Stimulated activated CD4-positive, alpha-beta T cell treated with anti-CD3 and anti-CD28 coated beads, Interleukin-12 subunit alpha, Interleukin-12 subunit beta, amount 100 ng/mL, for 24 hours (primary cell): ENCODE data around the gene RPP30.
"Not testable (repeated sequence)": the region's sequence is repeated elsewhere in the genome, so short reads cannot be mapped to it uniquely, and the experiment has no call there.

ENCODE experiments used
- DNase-seq, 2 experiments: peaks; one replicate each; pipeline ENCODE4 v3.0.0-alpha.2; 2020; ENCODE audit warnings: low read depth in 2 of 2

RPP30 gene

DNA sequence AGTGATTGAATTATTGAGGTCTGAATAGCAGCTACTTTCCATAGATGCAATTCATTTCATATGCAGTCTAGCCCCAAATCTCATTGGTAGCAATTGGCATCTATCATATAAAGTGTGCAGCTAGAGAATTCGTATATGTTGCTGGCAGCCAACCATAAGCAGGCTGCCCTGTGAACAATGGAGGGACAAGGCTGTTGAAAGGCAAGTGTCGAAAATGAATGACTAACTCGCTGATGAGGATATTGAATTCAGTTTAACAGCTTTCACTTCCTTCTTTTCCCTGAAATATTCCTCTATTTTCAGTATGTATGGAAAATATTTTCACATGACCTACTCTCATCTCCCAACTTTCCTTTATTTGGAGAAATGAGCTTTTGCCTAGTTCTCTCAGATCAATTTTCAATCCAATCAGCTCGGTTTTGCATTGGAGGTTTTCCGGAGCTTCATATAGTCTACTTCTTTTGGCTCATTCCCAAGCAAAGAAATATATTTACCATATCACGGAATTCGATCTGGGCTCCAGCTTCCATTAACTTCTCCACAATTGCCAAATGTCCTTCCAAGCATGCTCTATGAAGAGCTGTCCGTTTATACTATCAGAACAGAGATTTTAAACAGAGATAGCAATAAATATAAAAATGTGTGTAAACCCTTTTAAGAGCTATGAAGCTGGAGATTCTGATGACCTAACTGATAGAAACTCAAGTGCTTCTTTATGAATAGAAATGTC lies 45.6 kb downstream of the RPP30 start:
- DNase-seq: no peak

GRCh38 chr10:90917968-90918318 lies 46.2 kb downstream of the RPP30 start:
- no peak for DNase-seq

DNA sequence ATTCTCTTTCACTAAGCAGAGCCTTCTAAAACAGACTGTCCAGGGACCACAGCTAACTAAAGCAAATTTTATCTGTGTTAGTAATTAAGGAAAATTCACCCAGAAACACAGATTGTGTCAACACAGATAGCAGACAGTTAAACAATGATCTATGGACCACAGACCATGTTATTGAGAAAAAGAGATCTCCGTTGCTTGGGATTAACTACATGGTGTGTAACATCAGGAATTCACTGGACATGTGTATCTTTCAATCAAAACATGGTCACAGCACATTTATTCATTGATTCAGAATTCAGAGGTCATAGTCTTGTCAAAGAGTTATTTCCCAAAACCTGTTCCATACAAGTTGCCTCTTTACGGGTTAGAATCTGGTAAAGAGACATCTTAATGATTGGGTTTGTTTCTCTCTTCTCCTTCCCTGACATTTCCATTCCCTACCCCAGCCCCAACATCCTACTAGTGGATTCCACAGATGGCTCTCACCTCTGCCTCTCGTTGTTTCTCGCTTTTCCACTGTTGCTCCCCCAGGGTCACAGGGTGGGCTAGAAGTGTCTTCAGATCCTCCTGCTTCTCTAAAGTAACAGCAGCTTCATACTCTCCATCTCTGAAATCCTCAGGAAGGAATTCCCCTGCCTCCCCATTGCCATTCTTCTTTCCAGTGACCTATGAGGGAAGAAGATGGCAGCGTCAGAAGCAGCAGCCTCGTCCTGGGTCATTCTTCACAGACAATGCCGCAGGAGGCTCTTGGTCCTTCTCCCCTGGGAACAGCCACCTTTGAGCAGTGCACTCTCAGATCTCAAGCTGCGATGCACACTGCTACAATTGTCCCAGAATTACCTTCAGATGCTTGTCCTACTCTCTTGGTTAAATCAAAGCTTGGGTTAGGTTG lies 48.2 kb downstream of the RPP30 start:
- no peak for DNase-seq

GRCh38 chr10:90920986-90921666 lies 49.4 kb downstream of the RPP30 start, which contains the start of gene ANKRD1:
TSS of gene ANKRD1 (minus strand) at chr10:90921087. CDS start at chr10:90921027, 60 bp downstream.
- DNase-seq: no peak

- no peak for DNase-seq
Measured at GRCh38 chr10:90921906-90922305, 50.1 kb downstream of the RPP30 start.

DNA sequence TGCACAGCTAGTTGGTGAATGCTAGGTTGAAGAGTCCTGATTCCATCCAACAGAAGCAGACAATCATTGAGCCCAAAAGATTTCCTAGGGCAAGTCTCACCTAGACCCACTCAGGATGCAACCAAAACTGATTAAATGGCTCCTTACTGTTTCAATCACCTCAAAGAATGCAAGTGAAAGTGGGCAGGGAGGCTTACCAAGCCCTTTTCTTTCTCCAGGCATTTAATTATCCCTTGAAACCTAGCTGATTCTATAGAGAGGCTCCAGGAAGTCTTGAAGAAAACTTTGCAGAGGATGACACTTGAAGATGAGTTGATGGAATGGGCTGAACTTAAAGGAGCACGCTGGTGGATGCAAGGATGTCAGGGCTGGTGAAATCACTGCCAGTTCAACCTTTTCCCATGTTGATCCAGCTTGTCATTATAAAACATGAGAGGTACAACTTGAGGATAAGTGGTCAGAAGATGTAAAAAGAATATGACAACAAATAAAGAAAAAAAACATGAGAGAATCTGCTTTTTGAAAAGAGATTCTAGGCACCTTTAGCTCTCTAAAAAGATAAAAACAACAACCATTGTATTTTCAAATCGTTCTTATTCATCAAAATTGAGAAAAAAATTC lies 51.4 kb downstream of the RPP30 start:
- no peak for DNase-seq

DNA sequence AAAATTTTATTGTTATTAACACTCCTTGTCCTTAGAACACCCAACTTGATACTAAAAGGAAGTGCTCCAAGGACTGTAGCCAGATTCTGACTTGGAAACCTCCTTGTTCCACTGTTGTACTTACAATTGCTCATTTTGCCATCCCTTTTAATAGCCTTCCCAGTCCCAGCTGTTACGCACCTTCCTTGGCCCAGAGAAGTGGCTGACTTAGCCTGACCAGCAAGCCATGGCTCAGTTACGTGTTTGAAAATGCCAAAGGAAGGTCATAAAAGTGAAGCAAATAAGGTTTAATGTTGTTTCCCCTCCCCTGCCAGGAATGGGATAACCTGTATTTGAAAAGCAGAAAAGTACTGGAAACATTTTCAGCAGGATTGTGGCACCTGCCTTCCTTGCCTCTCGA lies 52.8 kb downstream of the RPP30 start:
- no peak for DNase-seq

DNA sequence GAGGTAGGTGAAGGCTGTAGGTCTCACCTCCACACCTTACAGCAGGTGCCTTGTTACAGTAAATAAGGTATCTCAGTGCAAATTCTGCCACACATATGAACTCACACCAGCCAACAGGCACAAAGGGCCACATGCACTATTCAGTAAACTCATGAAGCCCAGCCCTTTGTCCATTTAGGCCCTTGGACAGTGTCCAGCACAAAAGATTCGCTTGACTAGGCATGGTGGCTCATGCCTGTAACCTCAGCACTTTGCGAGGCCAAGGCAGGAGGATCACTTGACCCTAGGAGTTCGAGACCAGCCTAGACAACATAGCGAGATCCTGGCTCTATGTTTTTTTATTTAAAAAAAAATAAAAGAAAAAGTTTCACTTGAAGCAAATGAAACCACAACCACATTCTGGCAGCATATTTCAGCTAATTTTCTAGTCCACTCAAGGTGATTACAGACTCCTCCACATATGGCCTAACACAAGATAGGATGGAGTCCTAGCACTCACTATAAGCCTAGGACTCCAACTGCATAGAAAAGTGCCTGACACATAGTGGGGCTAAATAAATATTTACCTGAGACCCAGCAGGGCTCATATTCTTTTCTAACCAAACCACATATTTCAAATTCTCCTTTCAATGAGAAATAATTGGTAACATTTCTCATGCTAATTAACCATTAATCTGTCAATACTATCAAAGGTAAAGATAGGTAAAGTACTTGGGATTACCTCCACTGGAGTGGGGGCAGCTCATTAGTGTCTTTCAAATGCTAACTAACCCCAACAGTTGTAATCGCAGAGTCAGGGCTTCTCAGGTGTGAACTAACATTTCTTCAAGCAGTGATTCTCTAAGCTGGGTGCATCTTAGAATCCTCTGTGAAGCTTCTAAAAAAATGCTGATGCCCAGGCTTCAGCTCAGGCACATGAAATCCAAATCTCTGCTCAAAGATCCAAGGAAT lies 53.6 kb downstream of the RPP30 start:
- no peak for DNase-seq

DNA sequence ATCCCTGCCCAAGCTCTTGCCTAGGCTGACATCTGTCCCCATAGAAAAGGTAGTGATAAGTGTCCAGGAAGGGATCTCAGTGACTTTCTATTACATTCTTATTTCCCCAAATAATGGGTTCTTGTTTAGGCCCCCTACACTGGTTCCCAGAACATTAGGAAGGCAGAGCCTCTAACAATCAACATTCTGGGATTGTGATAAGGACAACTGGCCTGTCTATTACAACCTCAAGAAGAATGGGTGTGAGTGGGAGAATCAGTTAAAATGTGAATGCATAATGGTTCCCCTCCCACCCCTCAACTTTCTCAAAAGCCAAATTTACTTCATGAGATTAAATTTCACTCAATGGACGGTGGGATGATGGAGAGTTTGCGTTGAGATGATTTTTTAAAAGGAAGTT lies 55.5 kb downstream of the RPP30 start:
- no peak for DNase-seq

GRCh38 chr10:90929179-90929578 lies 57.4 kb downstream of the RPP30 start:
- no peak for DNase-seq

GRCh38 chr10:90930070-90930837 lies 58.5 kb downstream of the RPP30 start:
- DNase-seq: no peak

DNA sequence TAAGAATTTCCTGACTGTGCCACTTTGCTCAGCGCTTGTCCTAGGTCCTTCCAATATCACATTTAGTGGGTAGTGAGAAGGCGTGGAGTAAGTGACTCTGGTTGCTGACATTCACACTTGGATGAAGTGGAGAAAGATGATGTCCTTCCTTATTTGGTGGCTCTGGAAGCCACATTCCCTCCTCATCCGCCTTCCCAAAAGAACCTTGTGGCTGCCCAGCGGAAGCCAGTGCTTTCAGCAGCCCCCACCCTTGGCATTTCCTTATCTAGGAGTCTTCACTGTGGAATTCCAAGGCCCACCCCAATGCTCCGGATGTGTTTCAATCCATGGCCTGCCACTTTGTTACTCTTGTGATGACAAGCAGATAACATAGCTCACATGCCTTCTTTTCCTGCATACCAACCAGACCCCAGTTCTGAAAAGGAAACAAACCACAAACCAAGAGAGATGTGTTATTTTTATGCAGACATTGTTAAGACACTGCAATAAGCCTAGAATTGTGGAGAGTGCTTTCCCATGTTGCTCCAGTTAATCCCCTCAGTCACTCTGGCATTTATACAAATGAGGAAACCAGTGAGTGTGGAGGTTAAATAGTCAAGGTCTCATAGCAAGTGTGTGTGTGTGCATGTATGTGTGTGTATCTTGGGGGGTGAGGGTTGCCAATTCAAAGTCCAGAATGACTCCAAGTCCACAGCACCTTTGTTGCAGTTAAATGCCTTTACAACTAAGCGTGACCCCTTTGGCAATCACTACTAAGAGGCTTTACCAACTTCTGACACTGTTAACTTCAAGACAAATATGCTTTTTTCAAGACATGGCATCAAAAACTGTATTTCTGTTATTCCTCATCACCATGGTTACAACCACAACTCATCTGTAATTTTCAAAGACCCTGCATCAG lies 59.4 kb downstream of the RPP30 start:
- DNase-seq: no peak

- no peak for DNase-seq
Measured at GRCh38 chr10:90935581-90936275, 64.0 kb downstream of the RPP30 start.

DNA sequence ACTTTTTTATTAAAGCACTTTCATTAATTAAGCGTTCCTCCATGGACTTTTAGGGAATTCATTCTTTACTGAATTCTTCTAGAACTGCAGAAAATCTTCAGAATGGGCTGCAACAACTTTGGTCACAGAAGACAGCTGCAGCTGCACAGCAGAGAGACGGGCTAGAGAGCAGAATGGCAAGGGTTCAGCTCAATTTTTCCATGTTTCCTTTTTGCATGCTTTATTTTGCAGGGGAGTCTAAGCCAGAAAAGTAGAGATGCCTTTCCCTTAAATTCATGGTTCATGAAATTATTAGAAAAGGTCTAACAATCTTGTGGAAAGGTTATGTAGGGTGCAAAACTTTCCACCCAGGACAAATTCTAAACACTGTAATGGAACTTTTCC lies 64.5 kb downstream of the RPP30 start:
- DNase-seq: no peak

DNA sequence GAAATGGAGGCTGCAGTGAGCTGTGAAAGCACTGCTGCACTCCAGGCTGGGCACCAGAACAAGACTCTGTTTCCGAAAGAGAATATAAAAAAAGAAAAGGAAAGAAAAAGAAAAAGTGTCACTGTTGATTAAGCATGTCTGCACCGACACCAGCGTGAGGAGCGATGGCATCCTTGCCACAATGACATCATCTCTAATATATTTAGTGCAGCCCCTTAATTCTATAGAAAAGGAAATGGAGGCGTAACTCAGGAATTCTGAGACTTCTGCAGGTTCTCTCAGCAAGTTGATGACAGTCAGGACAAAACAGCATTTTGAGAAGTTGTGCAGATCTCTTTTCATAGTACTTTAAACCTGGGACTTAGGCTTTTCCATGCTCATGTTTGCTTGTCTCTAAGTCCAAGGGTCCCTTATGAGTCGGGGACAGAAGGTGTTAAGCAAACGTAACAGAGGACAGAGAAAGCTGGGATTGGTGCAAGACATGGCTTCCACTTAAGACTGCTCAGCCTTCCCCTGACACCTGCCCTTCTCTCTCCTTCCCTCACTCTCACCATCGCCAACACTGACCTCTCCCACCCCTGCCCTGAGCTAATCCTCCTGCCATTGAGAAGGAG lies 66.0 kb downstream of the RPP30 start:
- DNase-seq: no peak

- no peak for DNase-seq
Measured at GRCh38 chr10:90939116-90939515, 67.3 kb downstream of the RPP30 start.

DNA sequence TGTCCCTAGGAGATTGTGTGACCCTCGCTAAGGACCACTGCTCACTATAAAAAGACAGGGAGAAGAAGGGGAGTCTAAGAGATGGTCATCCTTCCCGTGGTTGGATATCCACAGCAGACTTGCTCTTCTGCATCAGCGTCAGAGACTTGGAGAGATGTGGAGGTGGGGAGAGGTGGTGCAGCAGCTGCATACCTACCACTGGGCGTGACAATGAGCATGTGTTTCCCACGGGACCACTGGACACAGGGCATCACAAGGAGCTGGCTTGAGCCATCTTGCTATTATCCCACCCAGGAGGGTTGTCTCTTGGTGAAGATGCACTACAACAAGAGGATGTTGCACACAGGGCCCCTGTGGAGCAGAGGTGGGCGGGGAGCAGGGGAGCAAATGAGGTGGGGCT lies 67.9 kb downstream of the RPP30 start:
- DNase-seq: no peak

DNA sequence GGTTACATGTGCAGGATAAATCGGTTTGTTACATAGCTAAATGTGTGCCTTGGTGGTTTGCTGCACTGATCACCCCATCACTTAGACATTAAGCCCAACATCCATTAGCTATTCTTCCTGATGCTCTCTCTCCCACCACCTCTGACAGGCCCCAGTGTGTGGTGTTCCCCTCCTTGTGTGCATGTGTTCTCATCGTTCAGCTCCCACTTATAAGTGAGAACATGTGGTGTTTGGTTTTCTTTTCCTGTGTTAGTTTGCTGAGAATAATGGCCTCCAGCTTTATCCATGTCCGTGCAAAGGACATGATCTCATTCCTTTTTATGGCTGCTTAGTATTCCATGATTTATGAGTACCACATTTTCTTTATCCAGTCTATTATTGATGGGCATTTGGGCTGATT lies 71.2 kb downstream of the RPP30 start:
- not testable (repeated sequence) for DNase-seq
